Adrenal gland (tissue), 5 donors: ENCODE measurements around the gene TK2.

ENCODE experiments used
- POLR2A ChIP-seq, 2 donors: fragments of 450-650 bp; IDR thresholded peaks; one replicate each; pipeline ENCODE4 v1.6.1; 2017; ENCODE audit warnings: antibody characterized with exemption in 2 of 2, mild to moderate bottlenecking in 2 of 2, moderate library complexity in 1 of 2
- TF ChIP-seq, protein P1 (sequence below), 6 experiments: fragments of 450-650 bp in 4 of 6; fragments of 200-600 bp in 2 of 6; sonication (generic) in 1 of 6; IDR thresholded peaks; 1 replicate in 5 of 6; 2 replicates in 1 of 6; pipeline versions ENCODE4 v1.5.1 to v1.8.0; 2016 to 2021; ENCODE audit warnings: antibody characterized with exemption in 6 of 6, mild to moderate bottlenecking in 2 of 6, moderate library complexity in 1 of 6
- donor health status: DM: no; HTN: no; CAD: no.

DNA sequence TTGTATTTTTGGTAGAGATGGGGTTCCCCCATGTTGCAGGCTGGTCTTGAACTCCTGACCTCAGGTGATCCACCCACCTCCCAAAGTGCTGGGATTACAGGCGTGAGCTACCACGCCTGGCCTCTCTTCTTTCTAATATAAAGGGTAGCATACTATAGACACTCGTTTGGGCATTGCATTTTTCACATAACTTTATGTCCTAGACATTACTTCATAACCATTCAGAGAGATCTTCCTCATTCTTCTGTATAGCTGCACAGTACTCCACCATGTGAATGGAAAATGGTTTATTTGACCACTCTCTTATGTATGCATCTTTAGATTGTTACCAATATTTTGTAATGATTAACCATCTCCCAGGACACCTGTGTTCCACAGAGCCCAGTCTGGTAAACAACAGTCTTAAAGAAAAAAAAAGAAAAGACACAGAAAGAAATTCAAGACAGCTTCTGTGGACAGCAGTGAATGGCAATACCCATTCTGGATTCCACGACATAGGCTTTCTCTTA lies 42.1 kb downstream of the TK2 start:
- TF ChIP-seq, protein P1, sequence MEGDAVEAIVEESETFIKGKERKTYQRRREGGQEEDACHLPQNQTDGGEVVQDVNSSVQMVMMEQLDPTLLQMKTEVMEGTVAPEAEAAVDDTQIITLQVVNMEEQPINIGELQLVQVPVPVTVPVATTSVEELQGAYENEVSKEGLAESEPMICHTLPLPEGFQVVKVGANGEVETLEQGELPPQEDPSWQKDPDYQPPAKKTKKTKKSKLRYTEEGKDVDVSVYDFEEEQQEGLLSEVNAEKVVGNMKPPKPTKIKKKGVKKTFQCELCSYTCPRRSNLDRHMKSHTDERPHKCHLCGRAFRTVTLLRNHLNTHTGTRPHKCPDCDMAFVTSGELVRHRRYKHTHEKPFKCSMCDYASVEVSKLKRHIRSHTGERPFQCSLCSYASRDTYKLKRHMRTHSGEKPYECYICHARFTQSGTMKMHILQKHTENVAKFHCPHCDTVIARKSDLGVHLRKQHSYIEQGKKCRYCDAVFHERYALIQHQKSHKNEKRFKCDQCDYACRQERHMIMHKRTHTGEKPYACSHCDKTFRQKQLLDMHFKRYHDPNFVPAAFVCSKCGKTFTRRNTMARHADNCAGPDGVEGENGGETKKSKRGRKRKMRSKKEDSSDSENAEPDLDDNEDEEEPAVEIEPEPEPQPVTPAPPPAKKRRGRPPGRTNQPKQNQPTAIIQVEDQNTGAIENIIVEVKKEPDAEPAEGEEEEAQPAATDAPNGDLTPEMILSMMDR (IDR thresholded peaks at IDR 0.05) = no peak
- no peak for TF ChIP-seq POLR2A (IDR thresholded peaks at IDR 0.05)
